Kidney epithelial cell (primary cell): ENCODE results near the gene PDZD8. TPM values are rescaled to one million over a fixed set of nuclear protein-coding genes. Genes with fewer than 3 reads are reported as not detected.

ENCODE experiments used
- DNase-seq: peaks from one replicate; pipeline ENCODE4 v3.0.0-alpha.2; 2010; ENCODE audit warnings: low read depth
- H3K27me3 ChIP-seq: 2 replicates; pipeline ENCODE4 v1.6.0; 2011; ENCODE audit warnings: low read length; ENCODE audit not compliant: control insufficient read depth, insufficient read depth
- H3K36me3 ChIP-seq: 2 replicates; pipeline ENCODE4 v1.5.1; 2011; ENCODE audit warnings: low read length; ENCODE audit not compliant: control insufficient read depth, insufficient read depth
- H3K4me3 ChIP-seq: 2 replicates; pipeline ENCODE4 v1.5.1; 2011; ENCODE audit warnings: low read depth, mild to moderate bottlenecking, control low read depth, low read length
- CTCF ChIP-seq: IDR thresholded peaks from 2 replicates; pipeline ENCODE4 v1.5.1; 2011; ENCODE audit warnings: mild to moderate bottlenecking, moderate library complexity, low read length, control low read depth, inconsistent platforms; ENCODE audit not compliant: insufficient read depth, poor library complexity, severe bottlenecking
- total RNA-seq: library from RNA; depleted of rRNA; stranded (reverse); fragments of >200 nt; gene quantifications from 2 replicates; pipeline ENCODE4 v1.2.3, GENCODE V29; 2015

The PDZD8 gene
- total RNA-seq, 1 donor from 2014 or later = 84.7 TPM

- Histone ChIP-seq H3K27me3 (no peaks in the 10 kb centered on the region), H3K36me3 (no peaks in the 10 kb centered on the region), H3K4me3 (no peak overlapping the region)
- no peak for DNase-seq
- TF ChIP-seq CTCF = no peak
These were observed 23.7 kb downstream of the PDZD8 start for GRCh38 chr10:117351558-117351957.

GRCh38 chr10:117350909-117351308 is 24.3 kb downstream of the PDZD8 start:
- no peaks in the 10 kb centered on the region for H3K36me3 ChIP-seq
- no peak for TF ChIP-seq CTCF
- no peaks in the 10 kb centered on the region for H3K27me3 ChIP-seq
- no peak overlapping the region for H3K4me3 ChIP-seq
- no peak for DNase-seq

GRCh38 chr10:117348236-117348635 is 27.0 kb downstream of the PDZD8 start:
- DNase-seq = no peak
- Histone ChIP-seq H3K36me3 (no peaks in the 10 kb centered on the region), H3K27me3 (no peaks in the 10 kb centered on the region), H3K4me3 (no peak overlapping the region)
- no peak for TF ChIP-seq CTCF

- no peak for DNase-seq
- Histone ChIP-seq H3K4me3 (no peak overlapping the region), H3K27me3 (no peaks in the 10 kb centered on the region), H3K36me3 (no peaks in the 10 kb centered on the region)
- no peak for TF ChIP-seq CTCF
These were observed 28.7 kb downstream of the PDZD8 start for GRCh38 chr10:117346574-117346973.

GRCh38 chr10:117345143-117345542 is 30.1 kb downstream of the PDZD8 start:
- no peak for DNase-seq

More at GRCh38 chr10:117345143-117345542, 30.1 kb downstream of the PDZD8 start:
- Histone ChIP-seq H3K27me3 (no peaks in the 10 kb centered on the region), H3K4me3 (no peak overlapping the region), H3K36me3 (no peaks in the 10 kb centered on the region)
- no peak for TF ChIP-seq CTCF
